ENCODE measurements around the gene SARS1.

The SARS1 gene

DNA sequence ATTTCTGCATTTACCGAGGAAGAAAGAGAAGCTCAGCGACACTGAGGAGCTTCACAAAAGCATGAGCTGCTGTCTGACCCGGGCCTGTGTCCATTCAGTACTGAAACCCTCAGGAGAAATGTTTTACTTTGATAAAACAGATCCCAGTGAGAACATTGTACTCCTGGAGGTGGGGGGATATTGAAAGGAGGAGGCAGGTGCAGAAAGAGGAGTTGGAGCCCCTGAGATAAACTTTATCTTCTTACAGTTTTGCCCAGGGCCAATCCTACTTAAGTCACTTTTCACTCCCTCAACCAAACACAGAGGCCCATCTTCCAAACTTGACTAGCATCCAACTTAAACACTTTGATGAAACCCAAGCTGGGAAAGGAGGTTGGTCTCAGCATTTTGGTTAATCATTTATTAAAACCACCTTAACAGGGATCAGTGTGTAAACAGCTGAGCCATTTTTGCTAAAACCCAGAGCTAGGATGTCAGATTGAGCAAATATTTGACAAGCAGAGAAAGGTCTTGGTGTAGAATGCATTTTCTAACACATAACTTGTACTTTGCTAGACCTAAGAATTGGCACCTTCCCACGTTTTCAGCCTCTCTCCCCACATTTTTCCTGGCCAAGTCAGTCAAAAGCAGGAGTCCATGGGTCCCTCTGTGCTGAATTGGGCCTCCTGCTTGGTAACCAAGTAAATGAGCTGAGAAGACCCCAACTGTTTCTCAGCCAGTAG, 32.5 kb upstream of the SARS1 start:
- peaks cover 13% of the 10 kb centered on the region for H3K9me3 Mint-ChIP-seq
- no peak for DNase-seq
- no peak overlapping the region for H3K27ac Mint-ChIP-seq
- H3K4me3 Mint-ChIP-seq: no peak overlapping the region
- H3K4me1 Mint-ChIP-seq: peaks cover 6% of the 10 kb centered on the region
- H3K36me3 Mint-ChIP-seq (ENCODE audit: low read depth): no peaks in the 10 kb centered on the region
- TF ChIP-seq CTCF (IDR thresholded peaks at IDR 0.05): no peak
- H3K27me3 Mint-ChIP-seq (ENCODE audit: low read depth, poor library complexity): peaks cover 4% of the 10 kb centered on the region

DNA sequence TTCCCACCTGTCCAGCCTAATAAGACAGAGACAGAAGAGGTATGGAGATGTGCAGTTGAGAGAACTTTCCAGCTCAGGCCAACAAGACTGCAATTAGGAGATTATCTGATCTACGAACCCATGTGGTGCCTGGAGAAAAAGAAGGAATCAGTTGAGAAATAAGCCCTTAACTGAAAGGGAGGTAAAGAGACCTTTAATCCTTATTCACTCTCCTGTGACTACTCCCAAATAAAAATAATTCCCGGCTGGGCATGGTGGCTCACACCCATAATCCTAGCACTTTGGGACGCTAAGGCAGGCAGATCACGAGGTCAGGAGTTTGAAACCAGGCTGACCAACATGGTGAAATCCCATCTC, 31.9 kb upstream of the SARS1 start:
- Mint-ChIP-seq H3K9me3 (peaks cover 12% of the 10 kb centered on the region), H3K4me3 (no peak overlapping the region), H3K27ac (no peak overlapping the region), H3K36me3 (ENCODE audit: low read depth) (no peaks in the 10 kb centered on the region), H3K27me3 (ENCODE audit: low read depth, poor library complexity) (peaks cover 4% of the 10 kb centered on the region), H3K4me1 (peaks cover 12% of the 10 kb centered on the region)
- no peak for TF ChIP-seq CTCF (IDR thresholded peaks at IDR 0.05)
- no peak for DNase-seq

DNA sequence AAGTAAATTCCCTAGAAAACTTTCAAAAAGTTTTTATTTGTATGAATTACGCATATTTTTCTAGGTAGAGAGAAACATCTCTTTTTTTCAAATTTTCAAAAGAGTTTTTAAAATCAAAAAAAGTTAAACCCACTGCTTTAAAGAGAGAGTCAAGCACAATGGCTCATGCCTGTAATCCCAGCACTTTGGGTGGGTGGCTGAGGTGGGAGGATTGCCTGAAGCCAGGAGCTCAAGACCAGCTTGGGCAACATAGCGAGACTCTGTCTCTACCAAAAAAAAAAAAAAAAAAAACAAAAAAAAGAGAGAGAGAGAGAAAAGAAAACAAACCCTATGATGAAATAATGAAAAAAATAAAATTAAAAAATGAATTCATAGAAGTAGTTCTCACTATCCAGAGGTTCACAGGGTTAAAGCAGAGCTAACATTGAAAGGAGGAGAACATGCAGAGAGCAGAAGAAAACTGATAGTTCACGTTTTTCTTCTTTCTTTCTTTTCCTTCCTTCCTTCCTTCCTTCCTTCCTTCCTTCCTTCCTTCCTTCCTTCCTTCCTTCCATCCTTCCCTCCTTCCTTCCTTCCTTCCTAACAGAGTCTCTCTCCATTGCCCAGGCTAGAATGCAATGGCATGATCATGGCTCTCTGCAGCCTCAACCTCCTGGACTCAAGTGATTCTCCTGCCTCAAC, 30.5 kb upstream of the SARS1 start:
- Mint-ChIP-seq H3K4me1 (peaks cover 13% of the 10 kb centered on the region), H3K4me3 (no peak overlapping the region), H3K9me3 (peaks cover 2% of the 10 kb centered on the region), H3K36me3 (ENCODE audit: low read depth) (no peaks in the 10 kb centered on the region), H3K27me3 (ENCODE audit: low read depth, poor library complexity) (peaks cover 4% of the 10 kb centered on the region), H3K27ac (no peak overlapping the region)
- no peak for TF ChIP-seq CTCF (IDR thresholded peaks at IDR 0.05)
- no peak for DNase-seq

DNA sequence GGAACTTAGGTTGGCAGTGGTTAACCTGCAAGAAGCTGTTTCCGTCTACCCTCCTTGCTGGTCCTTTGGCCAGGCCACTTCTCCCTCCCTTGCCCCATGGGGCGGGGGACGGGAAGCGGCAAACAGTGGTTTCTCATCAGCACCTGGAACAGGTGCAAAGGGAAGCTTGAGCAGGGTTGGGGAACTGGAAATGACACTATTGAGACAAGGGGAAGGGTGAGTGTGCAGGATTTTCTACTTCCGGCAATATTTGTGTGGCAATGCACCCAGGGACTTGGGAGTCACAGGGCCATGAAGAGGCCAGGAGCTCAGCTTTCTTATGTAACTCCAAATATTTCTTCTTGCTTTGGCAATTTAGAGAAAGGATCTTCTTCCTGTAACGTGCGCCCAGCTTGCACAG, 29.0 kb upstream of the SARS1 start:
- Mint-ChIP-seq H3K36me3 (ENCODE audit: low read depth) (no peaks in the 10 kb centered on the region), H3K27ac (no peak overlapping the region), H3K9me3 (no peaks in the 10 kb centered on the region), H3K4me3 (no peak overlapping the region), H3K4me1 (peaks cover 20% of the 10 kb centered on the region), H3K27me3 (ENCODE audit: low read depth, poor library complexity) (no peaks in the 10 kb centered on the region)
- TF ChIP-seq CTCF (IDR thresholded peaks at IDR 0.05): no peak
- DNase-seq: no peak

DNA sequence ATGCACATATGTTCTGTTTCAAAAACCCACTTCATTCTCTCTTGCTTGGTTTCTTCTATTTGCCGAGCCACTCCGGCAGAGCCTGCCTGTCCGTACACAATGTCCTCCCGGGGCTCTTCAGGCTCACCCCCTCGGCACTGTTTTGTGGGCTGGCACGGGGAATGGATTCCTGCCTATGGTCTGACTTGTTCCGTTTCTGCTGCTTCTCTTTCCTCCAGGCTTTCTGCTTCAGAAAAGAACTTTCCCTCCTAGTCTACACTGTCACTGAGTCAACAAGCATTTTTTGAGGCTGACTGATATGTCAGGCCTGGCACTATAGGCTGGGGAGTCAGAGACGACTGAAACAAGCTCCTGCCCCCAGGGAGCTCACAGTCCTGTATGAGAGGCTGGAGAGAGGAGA, 28.4 kb upstream of the SARS1 start:
- no peaks in the 10 kb centered on the region for H3K27me3 Mint-ChIP-seq (ENCODE audit: low read depth, poor library complexity)
- peaks cover 27% of the 10 kb centered on the region for H3K4me1 Mint-ChIP-seq
- H3K36me3 Mint-ChIP-seq (ENCODE audit: low read depth): no peaks in the 10 kb centered on the region
- no peaks in the 10 kb centered on the region for H3K9me3 Mint-ChIP-seq
- no peak for TF ChIP-seq CTCF (IDR thresholded peaks at IDR 0.05)
- H3K4me3 Mint-ChIP-seq: no peak overlapping the region
- no peak for DNase-seq
- no peak overlapping the region for H3K27ac Mint-ChIP-seq
